Measurements from ENCODE around the gene LRRC7. TPM values are rescaled to one million over a fixed set of nuclear protein-coding genes. Genes with fewer than 3 reads are reported as not detected.
A peak's percentile ranks its signal among the peaks of the same experiment; 100 is the strongest.

LRRC7 gene
- total and polyA plus RNA-seq, 2 of the 13 experiments (the other 11 are each of a cell fraction or from before 2014, with no cell fraction given), result not detected

DNA sequence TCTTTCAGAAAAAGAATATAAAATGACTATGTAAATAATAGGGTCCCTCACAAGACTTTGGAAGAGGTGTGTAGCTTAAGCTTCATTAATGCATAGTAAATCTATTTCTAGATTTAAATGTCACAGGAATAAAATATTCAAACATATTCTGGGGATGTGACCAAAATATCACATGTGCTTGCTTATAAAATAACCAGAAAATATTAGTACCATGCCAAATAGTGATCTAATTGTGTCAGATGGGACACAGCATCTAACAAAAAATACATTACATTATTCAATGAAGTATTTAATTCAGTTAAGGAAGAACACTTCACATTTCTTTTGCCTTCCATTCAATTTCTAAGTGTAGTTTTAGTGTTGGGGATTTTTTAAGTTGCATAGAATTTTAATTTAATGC, 458.1 kb downstream of the LRRC7 start:
- Histone ChIP-seq H3K36me3 (replicated peaks in 1 of 2; ENCODE audit: control insufficient read depth in 1 of 2, insufficient read depth in 2 of 2, low read length in 2 of 2) (no peaks in the 10 kb centered on the region), H3K9me3 (ENCODE audit: low read length) (no peaks in the 10 kb centered on the region), H3K4me2 (ENCODE audit: low read depth, low read length) (no peak overlapping the region), H3K27me3 (ENCODE audit: control insufficient read depth in 1 of 2, insufficient read depth in 2 of 2, low read length in 2 of 2) (no peaks in the 10 kb centered on the region), H3K4me1 (ENCODE audit: insufficient read depth, low read length) (no peaks in the 10 kb centered on the region), H2AFZ (ENCODE audit: low read length) (no peak overlapping the region), H3K4me3 (replicated peaks in 1 of 3; ENCODE audit: insufficient read depth in 1 of 3, low read depth in 2 of 3, low read length in 3 of 3) (no peak overlapping the region), H4K20me1 (ENCODE audit: insufficient read depth, low read length) (no peaks in the 10 kb centered on the region), H3K79me2 (ENCODE audit: insufficient read depth, low read length) (no peaks in the 10 kb centered on the region), H3K27ac (ENCODE audit: extremely low read length, insufficient read depth, low read length) (no peak overlapping the region), H3K9ac (ENCODE audit: insufficient read depth, low read depth, low read length) (no peak overlapping the region)
- no TSS peak for BruUV-seq (replicated peaks)
- intact Hi-C loops (cut with micrococcal nuclease; ENCODE audit: unreplicated experiment), result no loop called here
- ATAC-seq, result no peak
- ChIA-PET POLR2A (no interaction called here), CTCF (ENCODE audit: low intra/inter-chr PET ratio, low total read pairs) (no interaction called here)
- no peak for DNase-seq (ENCODE audit: low spot score)
- TF ChIP-seq ZNF543 (CRISPR knock-in tag; IDR thresholded peaks at IDR 0.05), result no peak
- TF ChIP-seq PPARG (CRISPR knock-in tag; conservative IDR thresholded peaks at IDR 0.05), result no peak
- in situ Hi-C loops (cut with HindIII; ENCODE audit: extremely low pct_ligation_motif_present, low pct_unique_long_range_greater_than_20kb), result no loop called here
- no peak for FAIRE-seq

- no peak overlapping the region for H3K4me2 ChIP-seq (ENCODE audit: low read depth, low read length)
- H3K27me3 ChIP-seq (ENCODE audit: control insufficient read depth in 1 of 2, insufficient read depth in 2 of 2, low read length in 2 of 2), result 0 out of 5 replicates have a peak, but pooled peaks cover 0 to 4% of the 10 kb centered on the region in 2 experiments
- H3K4me1 ChIP-seq (ENCODE audit: insufficient read depth, low read length), result no peaks in the 10 kb centered on the region
- H3K27ac ChIP-seq (ENCODE audit: extremely low read length, insufficient read depth, low read length), result no peak overlapping the region
- TF ChIP-seq ARNTL (CRISPR knock-in tag; IDR thresholded peaks at IDR 0.05) (no peak), ZNF644 (CRISPR knock-in tag; IDR thresholded peaks at IDR 0.05; ENCODE audit: low read depth) (no peak), SMARCE1 (IDR thresholded peaks at IDR 0.05; ENCODE audit: borderline replicate concordance) (no peak), ZNF124 (CRISPR knock-in tag; IDR thresholded peaks at IDR 0.05) (no peak), PATZ1 (CRISPR knock-in tag; IDR thresholded peaks at IDR 0.05) (no peak), KLF11 (CRISPR knock-in tag; IDR thresholded peaks at IDR 0.05) (no peak), ZNF772 (CRISPR knock-in tag; IDR thresholded peaks at IDR 0.05) (no peak), CREB1 (IDR thresholded peaks at IDR 0.05) (peak; percentile 77), CREB1 (CRISPR knock-in tag; IDR thresholded peaks at IDR 0.05) (no peak), MIER3 (CRISPR knock-in tag; IDR thresholded peaks at IDR 0.05; ENCODE audit: borderline replicate concordance) (no peak)
- no peak for FAIRE-seq
- no peak overlapping the region for H2AFZ ChIP-seq (ENCODE audit: low read length)
- BruUV-seq (replicated peaks), result no TSS peak
- WGBS (ENCODE audit: low lambda C conversion rate), result under 1% methylated on average over 5 of the region's 5 CpGs
- H4K20me1 ChIP-seq (ENCODE audit: insufficient read depth, low read length), result no peaks in the 10 kb centered on the region
- no peak for ATAC-seq
- H3K79me2 ChIP-seq (ENCODE audit: insufficient read depth, low read length), result no peaks in the 10 kb centered on the region
- DNase-seq (ENCODE audit: low spot score), result no peak
- no peaks in the 10 kb centered on the region for H3K36me3 ChIP-seq (replicated peaks in 1 of 2; ENCODE audit: control insufficient read depth in 1 of 2, insufficient read depth in 2 of 2, low read length in 2 of 2)
- in situ Hi-C loops (cut with HindIII; ENCODE audit: extremely low pct_ligation_motif_present, low pct_unique_long_range_greater_than_20kb) (no loop called here), intact Hi-C loops (cut with micrococcal nuclease; ENCODE audit: unreplicated experiment) (loop anchor here (5.0 kb wide), 1 partner anchor 454 kb away; no protein-coding TSS in a partner anchor)
- H3K9ac ChIP-seq (ENCODE audit: insufficient read depth, low read depth, low read length), result no peak overlapping the region
- H3K4me3 ChIP-seq (replicated peaks in 1 of 3; ENCODE audit: insufficient read depth in 1 of 3, low read depth in 2 of 3, low read length in 3 of 3), result no peak overlapping the region
- ChIA-PET POLR2A (no interaction called here), CTCF (ENCODE audit: low intra/inter-chr PET ratio, low total read pairs) (no interaction called here)
- no peaks in the 10 kb centered on the region for H3K9me3 ChIP-seq (ENCODE audit: low read length)
Measured at GRCh38 chr1:70033266-70033873, 465.6 kb downstream of the LRRC7 start.

Measured in HepG2 (cell line).